GM12873 (cell line): ENCODE results near the gene RYR3.

Source experiments
- CTCF ChIP-seq: IDR thresholded peaks from 2 replicates; pipeline ENCODE4 v1.5.1; 2012; ENCODE audit warnings: low read depth, mild to moderate bottlenecking, moderate library complexity, low read length, control low read depth; ENCODE audit not compliant: insufficient read depth; ENCODE audit errors: missing control alignments

The RYR3 gene

GRCh38 chr15:33729653-33730052 is 418.9 kb downstream of the RYR3 start:
- peak; percentile 30 for TF ChIP-seq CTCF

DNA sequence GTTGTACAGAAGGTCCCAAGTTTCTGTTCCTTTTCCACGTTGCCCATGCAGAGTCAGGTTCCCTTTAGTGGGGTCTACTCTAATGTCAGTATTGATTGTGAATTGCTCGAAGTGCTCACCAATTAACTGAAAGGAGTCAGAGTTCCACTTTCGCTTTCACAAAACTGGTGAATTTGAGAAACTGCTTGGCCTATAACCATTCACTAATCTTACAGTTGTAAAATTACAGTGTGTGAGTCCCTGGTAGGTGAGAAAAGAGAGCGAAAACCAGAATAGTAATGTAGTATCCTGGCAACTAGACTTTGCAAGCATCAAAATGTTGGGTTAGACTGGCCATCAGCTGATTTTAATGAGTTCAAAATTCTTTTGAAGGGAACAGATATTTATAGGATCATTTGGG is 420.0 kb downstream of the RYR3 start:
- no peak for TF ChIP-seq CTCF

- TF ChIP-seq CTCF, result no peak
These were observed 424.4 kb downstream of the RYR3 start for GRCh38 chr15:33735143-33735542.

DNA sequence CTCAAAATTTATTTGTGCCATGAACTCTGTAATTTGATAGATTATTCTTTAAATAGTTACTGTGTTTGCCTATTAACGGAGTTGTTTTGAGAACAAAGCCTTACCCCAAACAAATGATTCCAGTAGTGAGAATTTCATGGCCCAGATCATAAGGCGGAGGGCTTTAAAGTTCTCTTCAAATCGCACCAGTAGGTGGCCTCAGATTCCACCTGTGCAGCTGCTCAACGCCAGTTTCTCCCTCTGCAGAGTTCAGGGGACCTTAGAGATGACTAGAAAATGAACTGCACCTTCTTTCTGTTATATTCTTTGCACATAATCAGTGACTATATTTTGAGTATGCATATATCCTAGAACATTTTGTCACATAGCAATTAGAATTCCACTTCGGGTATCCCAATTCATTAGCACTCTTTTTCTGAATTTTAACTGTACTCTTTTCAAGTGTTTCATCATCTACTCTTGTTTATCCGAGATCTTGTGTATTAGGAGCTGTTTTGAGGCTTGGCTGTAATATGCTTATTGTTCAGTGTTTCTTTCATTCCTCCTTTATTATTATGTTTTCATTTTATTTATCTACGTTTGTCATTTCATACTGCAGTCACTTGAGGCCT is 425.0 kb downstream of the RYR3 start:
- TF ChIP-seq CTCF, result peak; percentile 68

DNA sequence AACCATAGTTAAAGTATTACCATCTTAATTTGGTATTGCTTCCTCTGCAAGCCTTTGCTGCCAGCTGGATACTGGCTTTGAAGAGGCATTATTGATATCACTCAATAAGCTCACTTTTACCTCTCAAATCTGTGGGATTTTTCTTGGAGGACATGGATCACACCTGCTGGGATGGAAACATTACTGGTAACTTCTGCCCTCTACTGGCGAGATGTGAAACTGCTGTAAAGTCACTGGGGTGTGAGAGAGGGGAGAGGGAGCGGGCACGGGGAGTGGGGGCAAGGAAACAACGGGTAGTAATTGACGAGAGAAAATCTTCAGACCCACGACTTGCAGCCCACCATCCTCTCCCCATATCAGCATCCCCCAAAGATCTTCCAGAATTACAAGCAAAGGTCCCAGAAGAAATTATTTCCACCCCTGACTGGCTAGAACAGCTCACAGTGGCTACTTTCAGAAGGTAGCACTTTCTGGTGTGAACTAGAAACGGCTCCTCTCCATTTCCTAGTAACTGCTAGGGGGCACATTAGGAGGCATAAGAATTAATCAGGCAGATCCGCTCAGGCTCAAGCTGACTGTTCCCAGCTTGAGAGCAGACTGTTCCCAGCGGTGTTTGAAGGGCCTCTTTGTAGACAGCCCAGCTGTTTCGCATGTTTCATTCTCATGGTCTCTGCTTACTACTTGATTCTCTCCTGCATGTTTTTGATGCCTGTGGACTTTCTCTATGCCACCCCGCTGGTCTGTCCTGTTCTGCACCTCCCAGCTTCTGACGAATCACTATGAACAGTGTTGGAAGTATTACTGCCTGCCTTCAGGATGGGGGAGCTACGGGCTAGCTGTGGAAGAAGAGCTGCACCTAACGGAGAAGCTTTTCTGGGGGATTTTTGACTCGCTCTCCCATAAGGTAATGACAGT is 427.2 kb downstream of the RYR3 start:
- peak; percentile 82 for TF ChIP-seq CTCF

DNA sequence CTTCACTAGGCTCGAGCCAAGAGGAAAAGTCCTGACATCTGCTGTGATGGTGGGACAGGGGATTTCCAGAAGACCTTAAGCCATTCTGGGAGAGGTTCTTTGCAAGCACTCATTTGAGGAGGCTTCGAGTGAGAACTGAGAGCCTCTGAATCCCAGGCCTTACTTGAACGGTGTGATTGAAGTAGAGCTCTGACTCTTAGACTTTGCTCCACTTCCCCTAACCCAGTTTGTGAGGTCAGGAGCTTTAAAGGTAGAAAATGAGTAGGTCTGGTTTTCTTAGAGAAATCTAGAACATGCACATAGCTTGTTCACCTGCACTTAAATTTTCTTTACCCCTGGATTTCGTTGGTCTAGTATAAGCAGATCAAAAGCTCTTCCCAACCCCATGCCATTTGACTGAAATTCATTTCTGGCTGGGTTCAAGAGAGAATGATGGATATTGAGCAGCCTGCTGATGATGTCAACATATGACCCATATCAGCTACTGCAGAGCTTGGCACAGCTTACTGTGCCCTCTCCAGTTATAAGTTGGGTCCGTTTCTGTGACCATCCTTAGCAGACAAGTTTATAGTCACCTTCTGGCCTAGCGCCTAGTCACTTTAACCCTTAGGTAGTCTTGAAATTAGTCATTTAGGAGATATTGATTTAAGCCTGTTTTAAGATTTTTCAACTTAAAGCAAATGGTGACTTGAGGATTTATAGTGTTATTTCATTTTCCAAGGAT is 428.3 kb downstream of the RYR3 start:
- no peak for TF ChIP-seq CTCF

- TF ChIP-seq CTCF, result no peak
These were observed 431.5 kb downstream of the RYR3 start for GRCh38 chr15:33742306-33742705.
